ENCODE measurements around the gene IL12RB1.

IL12RB1 gene

GRCh38 chr19:18053576-18054219 is 33.0 kb downstream of the IL12RB1 start:
- no peaks in the 10 kb centered on the region for H3F3A ChIP-seq (ENCODE audit: insufficient read depth)
- no peaks in the 10 kb centered on the region for H4K20me1 ChIP-seq (ENCODE audit: low read depth, low read length)
- no peak for TF ChIP-seq CTCF (IDR thresholded peaks at IDR 0.05; ENCODE audit: insufficient read depth, low read length, poor library complexity, severe bottlenecking)
- no peak for TF ChIP-seq EZH2phosphoT487 (conservative IDR thresholded peaks at IDR 0.05; ENCODE audit: low read length)
- no peaks in the 10 kb centered on the region for H3K27me3 ChIP-seq (ENCODE audit: low read length)
- no peak overlapping the region for H3K4me2 ChIP-seq (ENCODE audit: low read depth, low read length, poor library complexity, severe bottlenecking)
- no peak overlapping the region for H3K9ac ChIP-seq (ENCODE audit: low read length)
- H2AFZ ChIP-seq (ENCODE audit: low read depth, low read length, severe bottlenecking), result no peak overlapping the region
- no peaks in the 10 kb centered on the region for H3K79me2 ChIP-seq (ENCODE audit: insufficient read depth, low read length)
- H3K4me3 ChIP-seq (ENCODE audit: insufficient read depth, low read length, poor library complexity, severe bottlenecking), result no peak overlapping the region
- no peaks in the 10 kb centered on the region for H3K36me3 ChIP-seq (ENCODE audit: low read length)
- no peaks in the 10 kb centered on the region for H3K9me2 ChIP-seq (replicated peaks; ENCODE audit: insufficient read depth, low read length)
- no peaks in the 10 kb centered on the region for H3K9me3 ChIP-seq (ENCODE audit: insufficient read depth, low read length)
- no peak overlapping the region for H3K27ac ChIP-seq (ENCODE audit: low read depth, low read length)

GRCh38 chr19:18051887-18052286 is 34.8 kb downstream of the IL12RB1 start:
- Histone ChIP-seq H3K9ac (ENCODE audit: low read length) (no peak overlapping the region), H3F3A (ENCODE audit: insufficient read depth) (no peaks in the 10 kb centered on the region), H3K4me2 (ENCODE audit: low read depth, low read length, poor library complexity, severe bottlenecking) (no peak overlapping the region), H3K4me3 (ENCODE audit: insufficient read depth, low read length, poor library complexity, severe bottlenecking) (no peak overlapping the region), H2AFZ (ENCODE audit: low read depth, low read length, severe bottlenecking) (no peak overlapping the region), H3K36me3 (ENCODE audit: low read length) (no peaks in the 10 kb centered on the region), H3K9me2 (replicated peaks; ENCODE audit: insufficient read depth, low read length) (no peaks in the 10 kb centered on the region), H3K27me3 (ENCODE audit: low read length) (no peaks in the 10 kb centered on the region), H3K79me2 (ENCODE audit: insufficient read depth, low read length) (no peaks in the 10 kb centered on the region), H3K9me3 (ENCODE audit: insufficient read depth, low read length) (no peaks in the 10 kb centered on the region), H3K27ac (ENCODE audit: low read depth, low read length) (no peak overlapping the region), H4K20me1 (ENCODE audit: low read depth, low read length) (no peaks in the 10 kb centered on the region)
- TF ChIP-seq EZH2phosphoT487 (conservative IDR thresholded peaks at IDR 0.05; ENCODE audit: low read length) (no peak), CTCF (IDR thresholded peaks at IDR 0.05; ENCODE audit: insufficient read depth, low read length, poor library complexity, severe bottlenecking) (no peak)

- Histone ChIP-seq H3K27me3 (ENCODE audit: low read length) (no peaks in the 10 kb centered on the region), H3K79me2 (ENCODE audit: insufficient read depth, low read length) (no peaks in the 10 kb centered on the region), H3K9ac (ENCODE audit: low read length) (no peak overlapping the region), H3K4me3 (ENCODE audit: insufficient read depth, low read length, poor library complexity, severe bottlenecking) (no peak overlapping the region), H3K4me2 (ENCODE audit: low read depth, low read length, poor library complexity, severe bottlenecking) (no peak overlapping the region), H3K9me2 (replicated peaks; ENCODE audit: insufficient read depth, low read length) (no peaks in the 10 kb centered on the region), H2AFZ (ENCODE audit: low read depth, low read length, severe bottlenecking) (no peak overlapping the region), H3K9me3 (ENCODE audit: insufficient read depth, low read length) (no peaks in the 10 kb centered on the region), H3K27ac (ENCODE audit: low read depth, low read length) (no peak overlapping the region), H3K36me3 (ENCODE audit: low read length) (no peaks in the 10 kb centered on the region), H3F3A (ENCODE audit: insufficient read depth) (no peaks in the 10 kb centered on the region), H4K20me1 (ENCODE audit: low read depth, low read length) (no peaks in the 10 kb centered on the region)
- TF ChIP-seq EZH2phosphoT487 (conservative IDR thresholded peaks at IDR 0.05; ENCODE audit: low read length), result no peak
- no peak for TF ChIP-seq CTCF (IDR thresholded peaks at IDR 0.05; ENCODE audit: insufficient read depth, low read length, poor library complexity, severe bottlenecking)
Observed at GRCh38 chr19:18049385-18049784, 37.3 kb downstream of the IL12RB1 start.
